Stimulated activated effector memory CD8-positive, alpha-beta T cell treated with anti-CD3 and anti-CD28 coated beads, Interleukin-12 subunit alpha, Interleukin-12 subunit beta, amount 100 ng/mL, for 72 hours (primary cell): Measurements from ENCODE around the gene LSMEM2.
"Not testable (repeated sequence)": the region's sequence is repeated elsewhere in the genome, so short reads cannot be mapped to it uniquely, and the experiment has no call there.

Experiments
- ATAC-seq: fragments of 150-1000 bp; cut with Tn5 transposase; 2 replicates; pipeline ENCODE4 v1.10.0; 2021
- DNase-seq, 2 donors: peaks; one replicate each; pipeline ENCODE4 v3.0.0; 2021 to 2022; ENCODE audit warnings: low spot score in 2 of 2
- H3K27ac Mint-ChIP-seq: one replicate; pipeline ENCODE4 v1.8.0; 2022; ENCODE audit warnings: mild to moderate bottlenecking, mixed read lengths
- H3K36me3 Mint-ChIP-seq: one replicate; pipeline ENCODE4 v1.8.0; 2022; ENCODE audit warnings: mild to moderate bottlenecking, mixed read lengths
- H3K4me1 Mint-ChIP-seq: one replicate; pipeline ENCODE4 v1.8.0; 2022; ENCODE audit warnings: mixed read lengths
- H3K4me3 Mint-ChIP-seq: one replicate; pipeline ENCODE4 v1.8.0; 2022; ENCODE audit warnings: mild to moderate bottlenecking, mixed read lengths
- H3K9me3 Mint-ChIP-seq: one replicate; pipeline ENCODE4 v1.8.0; 2022; ENCODE audit warnings: mixed read lengths

Gene LSMEM2

GRCh38 chr3:50303013-50303815 is 24.3 kb downstream of the LSMEM2 start, which contains the start of gene HYAL1:
HYAL1 (minus strand) TSS chr3:50303574; CDS start chr3:50302956, 618 bp downstream.
- ATAC-seq (no peak), DNase-seq (no peak)
- peaks cover 7% of the 10 kb centered on the region for H3K36me3 Mint-ChIP-seq
- H3K9me3 Mint-ChIP-seq, result no peaks in the 10 kb centered on the region
- peak within 1 kb of the TSS; percentile 34 for H3K27ac Mint-ChIP-seq
- peaks cover 30% of the 10 kb centered on the region for H3K4me1 Mint-ChIP-seq
- H3K4me3 Mint-ChIP-seq, result no peak within 1 kb of the TSS

GRCh38 chr3:50304601-50305000 is 25.7 kb downstream of the LSMEM2 start:
- no peak overlapping the region for H3K27ac Mint-ChIP-seq
- H3K9me3 Mint-ChIP-seq, result no peaks in the 10 kb centered on the region
- ATAC-seq, result peak; percentile 78
- H3K4me3 Mint-ChIP-seq, result no peak overlapping the region
- DNase-seq, result no peak
- H3K36me3 Mint-ChIP-seq, result no peaks in the 10 kb centered on the region
- peaks cover 27% of the 10 kb centered on the region for H3K4me1 Mint-ChIP-seq

GRCh38 chr3:50312041-50312440 is 33.2 kb downstream of the LSMEM2 start:
- not testable (repeated sequence) for H3K27ac Mint-ChIP-seq, H3K4me3 Mint-ChIP-seq, H3K9me3 Mint-ChIP-seq, ATAC-seq, H3K36me3 Mint-ChIP-seq, DNase-seq
- peaks cover 17% of the 10 kb centered on the region for H3K4me1 Mint-ChIP-seq

- no peak overlapping the region for H3K27ac Mint-ChIP-seq
- H3K9me3 Mint-ChIP-seq, result no peaks in the 10 kb centered on the region
- DNase-seq (no peak), ATAC-seq (no peak)
- no peak overlapping the region for H3K4me3 Mint-ChIP-seq
- H3K36me3 Mint-ChIP-seq, result peaks cover 10% of the 10 kb centered on the region
- peaks cover 34% of the 10 kb centered on the region for H3K4me1 Mint-ChIP-seq
Measured at GRCh38 chr3:50314342-50314741, 35.5 kb downstream of the LSMEM2 start.

- ATAC-seq, result no peak
- Mint-ChIP-seq H3K4me1 (peaks cover 38% of the 10 kb centered on the region), H3K9me3 (no peaks in the 10 kb centered on the region), H3K27ac (peak overlapping the region; percentile 50), H3K4me3 (no peak overlapping the region), H3K36me3 (peaks cover 10% of the 10 kb centered on the region)
- DNase-seq, result no peak
Measured at GRCh38 chr3:50314816-50315215, 35.9 kb downstream of the LSMEM2 start.

- ATAC-seq, result peak; percentile 86
Measured at GRCh38 chr3:50316657-50317242, 37.9 kb downstream of the LSMEM2 start.

GRCh38 chr3:50317300-50317699 is 38.4 kb downstream of the LSMEM2 start:
- ATAC-seq (no peak), DNase-seq (no peak)
- H3K27ac Mint-ChIP-seq, result peak overlapping the region; percentile 95
- peak overlapping the region; percentile 59 for H3K4me3 Mint-ChIP-seq
- peaks cover 47% of the 10 kb centered on the region for H3K4me1 Mint-ChIP-seq
- H3K9me3 Mint-ChIP-seq, result no peaks in the 10 kb centered on the region
- peaks cover 10% of the 10 kb centered on the region for H3K36me3 Mint-ChIP-seq

More at GRCh38 chr3:50316657-50317242, 37.9 kb downstream of the LSMEM2 start:
- Mint-ChIP-seq H3K4me3 (peak overlapping the region; percentile 59), H3K27ac (peak overlapping the region; percentile 95), H3K4me1 (peaks cover 47% of the 10 kb centered on the region), H3K36me3 (peaks cover 10% of the 10 kb centered on the region), H3K9me3 (no peaks in the 10 kb centered on the region)
- peak; percentile 57 to 84 for DNase-seq

- no peak overlapping the region for H3K27ac Mint-ChIP-seq
- ATAC-seq (no peak), DNase-seq (no peak)
- peaks cover 54% of the 10 kb centered on the region for H3K4me1 Mint-ChIP-seq
- H3K9me3 Mint-ChIP-seq, result no peaks in the 10 kb centered on the region
- peaks cover 10% of the 10 kb centered on the region for H3K36me3 Mint-ChIP-seq
- H3K4me3 Mint-ChIP-seq, result no peak overlapping the region
Measured at GRCh38 chr3:50318163-50318562, 39.3 kb downstream of the LSMEM2 start.

- Mint-ChIP-seq H3K4me3 (no peak overlapping the region), H3K4me1 (peaks cover 59% of the 10 kb centered on the region), H3K27ac (no peak overlapping the region), H3K36me3 (peaks cover 10% of the 10 kb centered on the region), H3K9me3 (no peaks in the 10 kb centered on the region)
- DNase-seq, result no peak
- ATAC-seq, result no peak
Measured at GRCh38 chr3:50318615-50319014, 39.7 kb downstream of the LSMEM2 start.

GRCh38 chr3:50319181-50319893 is 40.5 kb downstream of the LSMEM2 start:
- no peak overlapping the region for H3K27ac Mint-ChIP-seq
- ATAC-seq (no peak), DNase-seq (no peak)
- peak overlapping the region; percentile 78 for H3K4me3 Mint-ChIP-seq
- H3K9me3 Mint-ChIP-seq, result no peaks in the 10 kb centered on the region
- H3K4me1 Mint-ChIP-seq, result peaks cover 61% of the 10 kb centered on the region
- H3K36me3 Mint-ChIP-seq, result peaks cover 10% of the 10 kb centered on the region

- Mint-ChIP-seq H3K27ac (peak overlapping the region; percentile 98), H3K4me1 (peaks cover 59% of the 10 kb centered on the region), H3K9me3 (no peaks in the 10 kb centered on the region), H3K36me3 (peaks cover 15% of the 10 kb centered on the region), H3K4me3 (peak overlapping the region; percentile 78)
- ATAC-seq (no peak), DNase-seq (no peak)
Measured at GRCh38 chr3:50319894-50320625, 41.2 kb downstream of the LSMEM2 start.

GRCh38 chr3:50320853-50321335 is 42.0 kb downstream of the LSMEM2 start:
- H3K4me1 Mint-ChIP-seq, result peaks cover 54% of the 10 kb centered on the region
- ATAC-seq (peak; percentile 55), DNase-seq (no peak)
- H3K9me3 Mint-ChIP-seq, result no peaks in the 10 kb centered on the region
- peaks cover 22% of the 10 kb centered on the region for H3K36me3 Mint-ChIP-seq
- peak overlapping the region; percentile 78 for H3K4me3 Mint-ChIP-seq
- peak overlapping the region; percentile 98 for H3K27ac Mint-ChIP-seq

- Mint-ChIP-seq H3K9me3 (no peaks in the 10 kb centered on the region), H3K4me1 (peaks cover 55% of the 10 kb centered on the region), H3K36me3 (peaks cover 23% of the 10 kb centered on the region), H3K4me3 (peak overlapping the region; percentile 78), H3K27ac (peak overlapping the region; percentile 98)
- peak; percentile 75 for ATAC-seq
- DNase-seq, result peak; percentile 77 to 95
Measured at GRCh38 chr3:50321336-50322114, 42.6 kb downstream of the LSMEM2 start.

- H3K27ac Mint-ChIP-seq, result no peak overlapping the region
Measured at GRCh38 chr3:50322115-50322385, 43.2 kb downstream of the LSMEM2 start.

More at GRCh38 chr3:50322115-50322385, 43.2 kb downstream of the LSMEM2 start:
- DNase-seq (no peak), ATAC-seq (no peak)
- H3K36me3 Mint-ChIP-seq, result peaks cover 23% of the 10 kb centered on the region
- H3K4me1 Mint-ChIP-seq, result peaks cover 55% of the 10 kb centered on the region
- H3K9me3 Mint-ChIP-seq, result no peaks in the 10 kb centered on the region
- H3K4me3 Mint-ChIP-seq, result peak overlapping the region; percentile 78
